Liver (tissue), 9 donors: ENCODE measurements around the gene MANF. TPM values are rescaled to one million over a fixed set of nuclear protein-coding genes. Genes with fewer than 3 reads are reported as not detected.

Experiments
- DNase-seq: peaks from one replicate; pipeline ENCODE4 v3.0.0-alpha.2; 2017; ENCODE audit warnings: low spot score
- H3K27ac ChIP-seq, 2 donors: one replicate each; pipeline ENCODE4 v1.7.0; 2013; ENCODE audit warnings: inconsistent platforms in 2 of 2, low read length in 2 of 2, control low read depth in 1 of 2, low read depth in 1 of 2, mild to moderate bottlenecking in 1 of 2
- H3K27me3 ChIP-seq, 4 donors: one replicate each; pipeline versions ENCODE4 v1.6.1 to v1.7.0; 2013; ENCODE audit warnings: low read length in 3 of 4, inconsistent platforms in 1 of 4, mild to moderate bottlenecking in 1 of 4, moderate library complexity in 1 of 4; ENCODE audit not compliant: control insufficient read depth in 4 of 4, insufficient read depth in 4 of 4
- H3K36me3 ChIP-seq, 4 donors: one replicate each; pipeline versions ENCODE4 v1.6.1 to v1.7.0; 2013; ENCODE audit warnings: low read length in 3 of 4, mild to moderate bottlenecking in 3 of 4, low read depth in 1 of 4, moderate library complexity in 1 of 4; ENCODE audit not compliant: control insufficient read depth in 4 of 4, insufficient read depth in 3 of 4
- H3K4me1 ChIP-seq, 4 donors: one replicate each; pipeline versions ENCODE4 v1.6.1 to v1.7.0; 2013; ENCODE audit warnings: low read length in 3 of 4, mild to moderate bottlenecking in 3 of 4, moderate library complexity in 1 of 4; ENCODE audit not compliant: control insufficient read depth in 4 of 4, insufficient read depth in 4 of 4
- H3K4me3 ChIP-seq, 3 donors: one replicate each; pipeline versions ENCODE4 v1.6.1 to v1.7.0; 2013; ENCODE audit warnings: low read length in 3 of 3, control low read depth in 1 of 3, low read depth in 1 of 3, mild to moderate bottlenecking in 1 of 3
- H3K9ac ChIP-seq, 2 donors: one replicate each; pipeline ENCODE4 v1.7.0; 2013; ENCODE audit warnings: low read length in 2 of 2, mild to moderate bottlenecking in 2 of 2, moderate library complexity in 2 of 2, control low read depth in 1 of 2, low read depth in 1 of 2
- H3K9me3 ChIP-seq, 4 donors: one replicate each; pipeline versions ENCODE4 v1.6.1 to v1.7.0; 2013; ENCODE audit warnings: low read length in 3 of 4; ENCODE audit not compliant: control insufficient read depth in 4 of 4
- ATF3 ChIP-seq: IDR thresholded peaks from 2 replicates; pipeline ENCODE4 v1.6.1; 2016; ENCODE audit warnings: antibody characterized with exemption
- CTCF ChIP-seq: fragments of 150-350 bp; IDR thresholded peaks from 2 replicates; pipeline ENCODE4 v1.5.1; 2017; ENCODE audit warnings: improper control_type of control experiment, low read depth, low read length; ENCODE audit not compliant: missing input control
- EGR1 ChIP-seq, 2 donors: IDR thresholded peaks; 2 replicates each; pipeline ENCODE4 v1.6.1; 2016 to 2018; ENCODE audit warnings: antibody characterized with exemption in 2 of 2, low read depth in 2 of 2
- FOXA1 ChIP-seq: IDR thresholded peaks from 2 replicates; pipeline ENCODE4 v1.6.1; 2016; ENCODE audit warnings: antibody characterized with exemption
- FOXA2 ChIP-seq: IDR thresholded peaks from 2 replicates; pipeline ENCODE4 v1.6.1; 2016; ENCODE audit warnings: antibody characterized with exemption
- GABPA ChIP-seq, 2 donors: IDR thresholded peaks in 1 of 2; conservative IDR thresholded peaks in 1 of 2; 2 replicates each; pipeline ENCODE4 v1.6.1; 2016; ENCODE audit warnings: antibody characterized with exemption in 2 of 2, mild to moderate bottlenecking in 1 of 2, moderate library complexity in 1 of 2
- HNF4A ChIP-seq, 2 donors: conservative IDR thresholded peaks; 2 replicates each; pipeline ENCODE4 v1.6.1; 2016; ENCODE audit warnings: antibody characterized with exemption in 2 of 2, mild to moderate bottlenecking in 2 of 2
- HNF4G ChIP-seq: IDR thresholded peaks from 2 replicates; pipeline ENCODE4 v1.6.1; 2016; ENCODE audit warnings: antibody characterized with exemption
- JUND ChIP-seq, 2 donors: IDR thresholded peaks; 2 replicates each; pipeline ENCODE4 v1.6.1; 2016; ENCODE audit warnings: antibody characterized with exemption in 2 of 2
- MAX ChIP-seq: IDR thresholded peaks from 2 replicates; pipeline ENCODE4 v1.6.1; 2016; ENCODE audit warnings: antibody characterized with exemption
- NR2F2 ChIP-seq: IDR thresholded peaks from 2 replicates; pipeline ENCODE4 v1.6.1; 2016; ENCODE audit warnings: antibody characterized with exemption
- RAD21 ChIP-seq, 2 donors: IDR thresholded peaks; 2 replicates each; pipeline ENCODE4 v1.6.1; 2016; ENCODE audit warnings: antibody characterized with exemption in 2 of 2, mild to moderate bottlenecking in 2 of 2
- REST ChIP-seq: IDR thresholded peaks from 2 replicates; pipeline ENCODE4 v1.6.1; 2016; ENCODE audit warnings: antibody characterized with exemption, mild to moderate bottlenecking
- RXRA ChIP-seq, 2 donors: IDR thresholded peaks; 2 replicates each; pipeline ENCODE4 v1.6.1; 2017 to 2018; ENCODE audit warnings: antibody characterized with exemption in 2 of 2, mild to moderate bottlenecking in 1 of 2
- SP1 ChIP-seq: IDR thresholded peaks from 2 replicates; pipeline ENCODE4 v1.6.1; 2018; ENCODE audit warnings: antibody characterized with exemption, mild to moderate bottlenecking
- TAF1 ChIP-seq: conservative IDR thresholded peaks from 2 replicates; pipeline ENCODE4 v1.6.1; 2016; ENCODE audit warnings: antibody characterized with exemption, mild to moderate bottlenecking
- YY1 ChIP-seq: IDR thresholded peaks from 2 replicates; pipeline ENCODE4 v1.6.1; 2016; ENCODE audit warnings: antibody characterized with exemption, mild to moderate bottlenecking
- ZBTB33 ChIP-seq: IDR thresholded peaks from 2 replicates; pipeline ENCODE4 v1.6.1; 2016; ENCODE audit warnings: antibody characterized with exemption
- WGBS: extraction: QIAGEN DNeasy Blood & Tissue Kit; methylation state at CpG from one replicate; pipeline ENCODE4 v1.1.7; 2013; 5-methylcytosine and 5-hydroxymethylcytosine counted together
- polyA plus RNA-seq, 2 donors: library from polyadenylated mRNA; stranded (reverse) in 1 of 2; unstranded in 1 of 2; fragments of 200-250 nt in 1 of 2; fragments of >200 nt in 1 of 2; fragmentation: Nextera tagmentation in 1 of 2; extraction: Ambion mirVana in 1 of 2; gene quantifications; one replicate each; pipeline versions ENCODE4 v1.2.1 to v1.2.3, GENCODE V29; 2013 to 2015
- total RNA-seq, 2 donors: library from RNA; depleted of rRNA; stranded (reverse); fragments of >200 nt; gene quantifications; one replicate each; pipeline ENCODE4 v1.2.3, GENCODE V29; 2014
- donor health status: healthy.
- donor health status: healthy.
- donor health status: healthy.
- donor health status: healthy.
- donor health status: healthy.

MANF gene
- total and polyA plus RNA-seq, 4 donors: 28.9 to 116 (median 75.6) TPM

GRCh38 chr3:51350751-51351150 is 34.3 kb upstream of the MANF start:
- Histone ChIP-seq H3K27me3 (no peaks in the 10 kb centered on the region), H3K9me3 (no peaks in the 10 kb centered on the region), H3K4me1 (no peaks in the 10 kb centered on the region), H3K9ac (no peak overlapping the region), H3K4me3 (no peak overlapping the region), H3K27ac (no peak overlapping the region), H3K36me3 (no peaks in the 10 kb centered on the region)
- DNase-seq: no peak
- WGBS: 92% methylated on average over 1 of the region's 1 CpG
- no peak for TF ChIP-seq HNF4A (conservative IDR thresholded peaks at IDR 0.05)
- TF ChIP-seq NR2F2: no peak
- TF ChIP-seq CTCF: no peak
- TF ChIP-seq RXRA (IDR thresholded peaks at IDR 0.05): no peak
- TF ChIP-seq FOXA1: no peak
- no peak for TF ChIP-seq JUND (IDR thresholded peaks at IDR 0.05)
- TF ChIP-seq MAX: no peak
- TF ChIP-seq ZBTB33: no peak
- TF ChIP-seq RAD21 (IDR thresholded peaks at IDR 0.05): no peak
- no peak for TF ChIP-seq GABPA (IDR thresholded peaks at IDR 0.05 in 1 of 2, conservative IDR thresholded peaks at IDR 0.05 in 1 of 2)
- no peak for TF ChIP-seq SP1
- no peak for TF ChIP-seq HNF4G
- TF ChIP-seq YY1: no peak
- no peak for TF ChIP-seq TAF1
- no peak for TF ChIP-seq FOXA2
- no peak for TF ChIP-seq REST
- no peak for TF ChIP-seq ATF3
- no peak for TF ChIP-seq EGR1 (IDR thresholded peaks at IDR 0.05; ENCODE audit: low read depth in 2 of 2)
